Upper lobe of left lung (tissue), 6 donors: ENCODE results near the gene SLC44A5. TPM values are rescaled to one million over a fixed set of nuclear protein-coding genes. Genes with fewer than 3 reads are reported as not detected.

ENCODE experiments used
- ATAC-seq, 2 donors: fragments of 200-7000 bp; cut with Tn5 transposase; one replicate each; pipeline ENCODE4 v1.9.1; 2022; ENCODE audit warnings: mild to moderate bottlenecking in 2 of 2, moderate library complexity in 2 of 2; ENCODE audit not compliant: low FRiP score in 2 of 2
- DNase-seq, 2 donors: peaks; one replicate each; pipeline ENCODE4 v3.0.0-alpha.2; 2019 to 2020
- H3K27ac ChIP-seq, 4 donors: fragments of 200-600 bp; sonication (generic); one replicate each; pipeline ENCODE4 v1.5.1; 2016 to 2019
- H3K27me3 ChIP-seq, 4 donors: fragments of 200-600 bp; sonication (generic); one replicate each; pipeline ENCODE4 v1.5.1; 2017 to 2019
- H3K36me3 ChIP-seq, 4 donors: fragments of 200-600 bp; sonication (generic); one replicate each; pipeline ENCODE4 v1.5.1; 2016 to 2019
- H3K4me1 ChIP-seq, 4 donors: fragments of 200-600 bp; sonication (generic); one replicate each; pipeline ENCODE4 v1.5.1; 2018 to 2019
- H3K4me3 ChIP-seq, 4 donors: fragments of 200-600 bp; sonication (generic); one replicate each; pipeline ENCODE4 v1.5.1; 2017 to 2019; ENCODE audit warnings: mild to moderate bottlenecking in 2 of 4, moderate library complexity in 1 of 4
- H3K9me3 ChIP-seq, 4 donors: fragments of 200-600 bp; sonication (generic); one replicate each; pipeline ENCODE4 v1.5.1; 2018 to 2019
- CTCF ChIP-seq, 6 experiments: fragments of 450-650 bp in 4 of 6; fragments of 200-600 bp in 2 of 6; sonication (generic) in 2 of 6; IDR thresholded peaks; one replicate each; pipeline ENCODE4 v1.5.1; 2016 to 2019; ENCODE audit warnings: antibody characterized with exemption in 6 of 6
- EP300 ChIP-seq, 4 donors: sonication (generic); formaldehyde crosslinking; IDR thresholded peaks; one replicate each; pipeline ENCODE4 v1.5.1; 2017; ENCODE audit warnings: antibody characterized with exemption in 4 of 4, control low read depth in 2 of 4
- POLR2A ChIP-seq, 4 donors: fragments of 450-650 bp; IDR thresholded peaks; one replicate each; pipeline ENCODE4 v1.5.1; 2016 to 2017; ENCODE audit warnings: antibody characterized with exemption in 4 of 4, mild to moderate bottlenecking in 2 of 4
- POLR2AphosphoS5 ChIP-seq, 2 donors: sonication (generic); formaldehyde crosslinking; IDR thresholded peaks; one replicate each; pipeline ENCODE4 v1.5.1; 2017; ENCODE audit warnings: antibody characterized with exemption in 2 of 2
- WGBS, 2 donors: methylation state at CpG; one replicate each; pipeline ENCODE4 v1.1.5; 2017 to 2018; 5-methylcytosine and 5-hydroxymethylcytosine counted together
- total RNA-seq, 6 donors: library from RNA; depleted of rRNA in 4 of 6; stranded (reverse); fragments of >200 nt in 4 of 6; gene quantifications; one replicate each; pipeline versions ENCODE4 v1.1.0 to v1.2.1, GENCODE V29; 2016 to 2021
- donor health status: DM: no; HTN: no; CAD: no; lungs with moderate emphysema.
- donor health status: DM: no; HTN: yes; CAD: no; lungs with severe emphysema.

SLC44A5 gene
- total RNA-seq, 6 donors from 2014 or later, result 0.11 to 4.2 (median 0.40) TPM; not detected in 1

DNA sequence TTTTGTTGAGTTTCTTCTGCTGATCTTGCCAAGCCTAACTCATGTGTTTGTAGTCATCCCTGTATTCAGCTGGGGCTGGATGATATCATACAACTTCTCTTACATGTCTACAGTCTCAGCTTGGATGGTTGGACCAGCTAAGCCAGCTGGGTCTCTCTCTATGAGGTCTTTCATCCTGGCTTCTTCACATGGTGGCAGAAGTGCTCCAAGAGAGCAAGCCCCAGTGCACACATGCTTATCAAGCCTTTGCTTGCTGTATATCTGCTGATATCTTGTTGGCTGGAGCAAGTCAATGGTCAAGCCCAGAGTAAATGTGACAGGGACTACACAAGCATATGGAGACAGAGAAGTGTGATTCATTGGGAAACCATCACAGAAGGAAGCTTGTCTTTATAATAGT, 29.2 kb upstream of the SLC44A5 start:
- ATAC-seq, result no peak
- Histone ChIP-seq H3K9me3 (no peaks in the 10 kb centered on the region), H3K4me3 (no peak overlapping the region), H3K27ac (no peak overlapping the region), H3K36me3 (no peaks in the 10 kb centered on the region), H3K4me1 (no peaks in the 10 kb centered on the region), H3K27me3 (no peaks in the 10 kb centered on the region)
- no peak for DNase-seq
- TF ChIP-seq EP300 (IDR thresholded peaks at IDR 0.05) (no peak), POLR2A (IDR thresholded peaks at IDR 0.05) (no peak), POLR2AphosphoS5 (IDR thresholded peaks at IDR 0.05) (no peak), CTCF (IDR thresholded peaks at IDR 0.05) (no peak)

- Histone ChIP-seq H3K36me3 (no peaks in the 10 kb centered on the region), H3K4me1 (no peaks in the 10 kb centered on the region), H3K27me3 (no peaks in the 10 kb centered on the region), H3K4me3 (no peak overlapping the region), H3K27ac (no peak overlapping the region), H3K9me3 (no peaks in the 10 kb centered on the region)
- no peak for DNase-seq
- peak in 5 of 6 experiments; percentile 24 to 66 (median 46) for TF ChIP-seq CTCF (IDR thresholded peaks at IDR 0.05)
- TF ChIP-seq POLR2A (IDR thresholded peaks at IDR 0.05), result no peak
- TF ChIP-seq POLR2AphosphoS5 (IDR thresholded peaks at IDR 0.05), result no peak
- ATAC-seq, result peak in 1 of 2 donors; percentile 68
- WGBS, 2 donors, result 46 to 51% methylated on average over 2 of the region's 2 CpGs
Observed at GRCh38 chr1:75632350-75632949, 21.5 kb upstream of the SLC44A5 start.

DNA sequence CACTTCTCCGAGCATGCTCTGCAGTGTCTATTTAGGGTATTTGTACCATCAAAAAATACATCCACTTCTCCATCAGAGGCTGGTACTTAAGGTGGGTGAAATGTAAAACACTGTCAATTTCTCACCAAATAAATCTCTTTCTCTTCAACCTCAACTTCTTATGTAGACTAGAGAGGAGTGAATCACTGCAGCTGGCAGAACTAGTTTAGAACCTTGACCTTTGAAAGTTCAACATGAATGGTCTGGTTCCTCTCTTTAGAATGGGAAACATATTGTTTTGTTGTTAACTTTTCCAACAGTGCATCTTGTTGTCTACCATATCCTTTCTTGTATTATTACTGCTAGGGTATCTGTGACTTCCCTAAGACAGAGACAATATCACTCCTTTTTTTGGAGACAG, 20.1 kb upstream of the SLC44A5 start:
- H3K9me3 ChIP-seq, result no peaks in the 10 kb centered on the region
- ATAC-seq (no peak), DNase-seq (no peak)
- H3K36me3 ChIP-seq, result no peaks in the 10 kb centered on the region
- TF ChIP-seq POLR2A (IDR thresholded peaks at IDR 0.05) (no peak), EP300 (IDR thresholded peaks at IDR 0.05) (no peak), CTCF (IDR thresholded peaks at IDR 0.05) (no peak), POLR2AphosphoS5 (IDR thresholded peaks at IDR 0.05) (no peak)
- no peak overlapping the region for H3K27ac ChIP-seq
- 56 to 63% methylated on average over 1 of the region's 1 CpG for WGBS, 2 donors
- no peaks in the 10 kb centered on the region for H3K27me3 ChIP-seq
- H3K4me1 ChIP-seq, result no peaks in the 10 kb centered on the region
- no peak overlapping the region for H3K4me3 ChIP-seq

DNA sequence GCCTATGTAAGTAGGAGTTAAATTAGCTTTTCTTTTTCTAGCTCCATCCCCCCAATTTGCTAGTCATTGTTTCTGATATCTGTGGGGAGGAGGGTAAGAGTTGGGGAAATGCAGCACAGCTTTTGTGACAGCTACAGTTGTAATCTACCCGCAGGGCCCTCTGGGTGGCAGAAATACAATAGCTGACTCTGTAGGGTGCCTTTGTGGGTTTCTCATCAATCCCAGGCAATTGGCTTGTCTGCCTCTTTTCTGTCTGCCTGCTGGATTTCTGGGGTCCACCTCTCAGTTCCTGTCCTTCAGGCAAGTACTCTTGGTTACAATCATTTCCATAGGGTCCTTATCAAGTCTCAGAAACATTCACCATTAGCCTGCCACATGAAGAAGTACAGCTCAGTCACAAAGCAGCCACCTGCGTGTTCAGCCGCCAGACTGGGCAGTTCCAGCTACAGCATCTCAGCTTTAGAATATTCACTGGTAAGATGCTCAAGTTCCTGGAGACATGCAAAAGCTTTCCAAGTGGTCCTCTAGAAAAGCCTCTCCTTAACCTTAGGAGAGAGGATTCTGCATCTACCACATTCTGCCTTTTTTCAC, 19.2 kb upstream of the SLC44A5 start:
- Histone ChIP-seq H3K27me3 (no peaks in the 10 kb centered on the region), H3K9me3 (no peaks in the 10 kb centered on the region), H3K27ac (no peak overlapping the region), H3K4me3 (no peak overlapping the region), H3K4me1 (no peaks in the 10 kb centered on the region), H3K36me3 (no peaks in the 10 kb centered on the region)
- no peak for DNase-seq
- ATAC-seq, result no peak
- 51 to 64% methylated on average over 3 of the region's 3 CpGs for WGBS, 2 donors
- TF ChIP-seq POLR2A (IDR thresholded peaks at IDR 0.05) (no peak), CTCF (IDR thresholded peaks at IDR 0.05) (no peak), EP300 (IDR thresholded peaks at IDR 0.05) (no peak), POLR2AphosphoS5 (IDR thresholded peaks at IDR 0.05) (no peak)

GRCh38 chr1:75625795-75626194, 14.9 kb upstream of the SLC44A5 start:
- H3K36me3 ChIP-seq, result no peaks in the 10 kb centered on the region
- no peak overlapping the region for H3K27ac ChIP-seq
- whole genome bisulfite sequencing, 2 donors, result 43 to 65% methylated on average over 3 of the region's 3 CpGs
- no peaks in the 10 kb centered on the region for H3K9me3 ChIP-seq
- H3K4me3 ChIP-seq, result no peak overlapping the region
- H3K27me3 ChIP-seq, result no peaks in the 10 kb centered on the region
- ATAC-seq, result no peak
- DNase-seq, result no peak
- no peaks in the 10 kb centered on the region for H3K4me1 ChIP-seq
- TF ChIP-seq CTCF (IDR thresholded peaks at IDR 0.05) (no peak), POLR2A (IDR thresholded peaks at IDR 0.05) (no peak), EP300 (IDR thresholded peaks at IDR 0.05) (no peak), POLR2AphosphoS5 (IDR thresholded peaks at IDR 0.05) (no peak)
